Cerebellar cortex (tissue), 1 donor: ENCODE results near the gene LAMA1.

Experiments
- DNase-seq: peaks from one replicate; pipeline ENCODE4 v3.0.0-alpha.2; 2015; ENCODE audit warnings: low spot score

LAMA1 gene

DNA sequence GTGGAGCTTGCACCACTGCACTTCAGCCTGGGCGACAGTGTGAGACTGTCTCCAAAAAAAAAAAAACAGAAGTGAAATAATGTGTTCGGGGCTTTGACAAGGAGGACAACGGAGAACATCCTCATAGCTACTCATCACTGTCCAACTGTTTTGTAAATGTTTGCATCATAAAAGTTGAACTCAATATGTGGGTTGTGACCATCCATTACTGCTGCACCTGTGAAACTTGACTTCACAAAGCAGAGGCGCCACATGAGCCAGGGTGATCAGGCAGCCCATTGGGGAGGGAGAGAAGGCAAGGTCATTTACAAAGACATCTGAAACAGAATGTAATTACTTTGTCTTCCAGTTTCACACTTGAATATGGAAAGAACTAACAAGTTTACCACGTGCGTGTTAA, 61.6 kb downstream of the LAMA1 start:
- no peak for DNase-seq

DNA sequence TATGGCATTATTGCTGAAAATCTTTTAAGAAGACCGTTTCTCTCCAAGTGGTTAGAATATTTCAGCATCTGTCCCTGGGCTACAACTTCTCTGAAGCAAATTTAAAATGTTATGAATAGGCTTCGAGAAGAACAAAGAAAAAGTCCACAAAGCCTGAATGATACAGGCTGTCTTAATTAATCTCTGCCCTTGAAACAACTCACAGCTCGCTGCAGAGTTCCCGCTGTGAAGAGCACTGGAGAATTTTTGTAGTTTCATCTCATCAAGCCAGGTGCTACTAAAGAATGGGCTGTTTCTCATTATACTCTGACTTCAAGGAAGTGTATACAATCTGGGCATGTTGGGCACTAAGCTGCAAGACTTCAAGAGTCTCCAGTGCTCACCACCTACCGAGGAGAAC, 67.6 kb downstream of the LAMA1 start:
- DNase-seq = no peak

DNA sequence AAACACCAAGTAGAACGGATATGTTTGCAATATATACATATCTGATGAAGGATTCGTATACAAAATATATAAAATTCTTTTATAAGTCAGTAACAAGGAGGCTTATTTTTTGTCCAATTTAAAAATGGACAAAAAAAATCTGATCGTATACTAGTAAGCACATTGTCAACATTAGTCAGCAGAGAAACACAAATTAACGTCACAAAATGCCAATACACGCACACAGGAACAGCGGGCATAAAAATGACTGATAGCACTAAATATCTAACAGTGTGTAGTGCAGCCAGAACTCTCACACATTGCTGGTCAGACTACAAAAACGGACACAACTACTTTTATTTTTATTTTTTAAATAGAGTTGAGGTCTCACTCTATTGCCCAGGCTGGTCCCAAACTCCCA, 69.5 kb downstream of the LAMA1 start:
- no peak for DNase-seq

DNA sequence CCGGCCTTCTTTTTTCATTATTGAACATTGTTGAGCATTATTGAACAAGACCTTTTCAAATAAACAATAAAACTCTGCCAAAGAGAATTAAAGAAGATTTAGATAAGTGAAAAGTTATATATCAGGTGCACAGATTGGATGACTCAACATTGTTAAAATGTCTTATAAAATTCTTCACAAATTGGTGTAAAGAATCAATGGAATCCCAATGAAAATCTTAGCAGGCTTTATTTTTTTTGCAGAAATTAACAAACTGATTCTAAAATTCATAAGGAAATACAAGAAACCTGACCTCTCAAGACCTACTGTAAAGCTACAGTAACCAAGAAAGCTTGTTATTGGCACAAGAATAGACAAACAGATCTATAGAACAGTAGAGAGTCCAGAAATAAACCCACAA, 70.3 kb downstream of the LAMA1 start:
- DNase-seq = no peak

DNA sequence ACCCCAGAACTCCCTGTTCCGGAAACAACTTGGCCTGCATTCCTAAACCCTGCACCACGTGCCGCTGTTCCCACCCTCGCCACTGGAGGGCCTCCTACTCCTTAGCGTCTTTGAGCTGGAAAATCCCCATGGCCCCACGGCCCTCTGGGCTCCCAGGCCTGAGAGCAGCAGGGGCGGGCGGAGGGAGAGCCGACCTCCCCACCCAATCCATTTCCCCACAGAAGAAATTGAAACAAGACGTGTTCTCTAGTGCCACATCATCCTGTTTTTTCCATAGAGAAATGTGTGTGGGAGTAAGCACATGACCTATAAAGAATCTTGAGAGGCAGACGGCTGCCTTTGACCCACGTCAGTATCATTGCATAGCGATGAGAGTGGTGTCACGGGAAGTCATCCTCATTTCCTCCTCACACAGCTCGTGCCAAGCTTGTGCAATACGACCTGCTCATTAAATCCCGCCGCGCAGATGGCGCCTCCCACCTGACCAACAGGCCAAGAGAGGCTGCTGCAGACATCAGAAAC, 79.2 kb downstream of the LAMA1 start:
- DNase-seq = no peak

DNA sequence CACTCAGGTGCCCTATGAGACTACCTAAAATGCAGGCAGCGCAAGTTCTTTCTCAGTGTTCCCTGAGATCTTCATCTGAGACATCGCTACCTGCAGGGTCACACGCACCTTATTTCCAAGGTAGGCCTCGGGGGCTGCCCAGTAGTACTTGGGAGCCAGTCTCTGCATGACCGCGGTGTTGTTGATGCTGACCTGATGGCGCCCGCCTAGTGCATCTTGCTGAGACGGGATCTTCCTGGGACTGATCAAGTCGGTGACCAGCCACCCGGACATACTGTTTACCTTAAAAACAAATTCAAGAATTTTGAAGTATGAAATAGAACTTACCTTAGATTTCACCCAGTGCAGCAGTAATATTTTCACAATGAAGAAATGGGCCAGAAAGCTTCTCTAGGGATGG, 80.1 kb downstream of the LAMA1 start:
- DNase-seq = no peak

DNA sequence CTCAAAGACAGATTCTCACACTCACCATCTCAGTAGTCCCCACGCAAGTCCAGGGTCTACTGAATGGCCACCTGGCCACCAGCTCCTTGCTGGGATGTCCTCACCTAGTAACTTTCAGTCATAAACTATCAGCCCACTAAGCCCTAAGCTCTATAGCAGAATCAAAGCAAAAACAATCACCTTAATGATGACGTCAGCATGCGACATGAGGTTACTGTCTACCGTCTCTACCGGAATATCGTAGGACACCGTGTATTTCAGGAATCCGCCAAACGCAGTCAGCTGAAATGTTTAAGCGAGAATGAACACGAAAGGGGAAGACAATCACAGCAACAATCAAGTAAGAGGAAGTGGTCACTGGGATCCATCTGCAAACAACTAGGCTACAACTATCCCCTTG, 81.8 kb downstream of the LAMA1 start:
- no peak for DNase-seq

DNA sequence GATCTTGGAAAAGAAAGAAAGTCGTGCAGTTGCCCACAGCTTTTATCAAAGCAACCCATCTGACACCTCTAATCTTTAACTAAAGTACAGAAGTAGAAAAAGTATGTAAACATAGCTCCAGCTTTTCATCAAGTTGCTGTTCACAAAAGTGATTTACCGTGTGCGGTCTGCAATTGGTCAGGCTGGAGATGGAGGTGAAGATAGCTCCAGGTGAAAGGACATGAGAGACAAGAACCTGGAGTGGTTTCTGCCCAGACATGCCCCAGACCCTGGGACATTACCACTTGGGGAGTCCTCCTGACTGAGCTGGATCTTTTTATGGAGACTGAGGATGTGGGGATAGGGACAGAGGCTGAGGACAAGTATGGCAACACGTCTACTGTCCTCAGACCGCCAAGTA, 82.7 kb downstream of the LAMA1 start:
- no peak for DNase-seq

DNA sequence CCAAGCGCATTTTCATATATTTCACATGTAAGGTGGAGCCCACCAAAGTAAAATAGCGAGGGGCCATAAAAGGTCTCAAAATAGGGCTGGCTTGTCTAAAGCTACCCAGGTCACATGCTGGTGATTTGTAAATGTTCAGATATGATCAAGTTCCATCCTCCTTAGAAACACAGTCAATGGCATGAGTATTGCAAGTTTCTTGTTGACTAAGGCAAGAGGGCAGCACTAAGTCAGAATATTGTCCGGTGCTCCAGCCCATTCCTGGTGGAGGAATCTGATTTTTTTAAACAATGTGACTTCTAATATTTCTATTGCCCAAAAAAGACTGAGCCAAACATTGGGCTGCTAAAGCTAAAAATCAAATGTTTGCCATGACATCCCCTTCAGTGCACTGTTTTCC, 85.1 kb downstream of the LAMA1 start:
- DNase-seq = no peak

DNA sequence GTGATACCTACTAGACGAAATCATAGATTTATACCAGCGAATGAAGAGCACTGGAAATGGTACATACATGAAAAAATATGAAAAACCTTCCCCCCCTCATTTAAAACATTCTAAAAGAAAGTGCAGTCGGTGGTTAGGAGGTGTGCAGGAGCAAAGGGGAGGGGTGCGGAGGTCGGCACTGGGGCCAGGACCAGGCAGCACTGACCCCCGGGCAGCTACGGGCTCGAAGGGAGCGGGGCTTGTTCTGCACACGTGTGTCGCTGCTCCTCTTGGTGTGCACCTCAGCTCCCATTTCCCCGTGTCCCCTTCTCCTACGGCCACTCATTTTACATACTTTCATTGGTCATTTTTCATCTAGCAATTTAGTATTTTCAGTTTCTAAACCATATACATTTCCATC, 89.0 kb downstream of the LAMA1 start:
- no peak for DNase-seq

DNA sequence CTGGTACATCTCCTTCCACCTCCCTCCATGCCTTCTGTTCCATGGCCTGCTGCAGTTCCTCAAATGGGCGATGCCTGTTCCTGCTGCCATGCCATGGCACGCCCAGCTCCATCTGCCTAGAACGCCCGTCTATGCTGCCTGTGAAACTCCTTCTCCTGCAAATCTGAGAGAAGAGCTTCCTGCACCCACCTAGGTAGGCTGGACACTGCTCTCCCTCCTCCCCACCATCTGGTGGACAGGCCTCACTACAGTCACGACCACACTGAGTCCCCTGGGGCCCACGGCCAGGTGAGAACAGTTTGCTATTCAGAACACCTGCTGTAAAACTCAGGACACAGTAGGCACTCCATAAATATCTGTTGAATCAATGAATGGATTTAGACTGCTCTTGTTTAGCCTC, 92.4 kb downstream of the LAMA1 start:
- DNase-seq = no peak

DNA sequence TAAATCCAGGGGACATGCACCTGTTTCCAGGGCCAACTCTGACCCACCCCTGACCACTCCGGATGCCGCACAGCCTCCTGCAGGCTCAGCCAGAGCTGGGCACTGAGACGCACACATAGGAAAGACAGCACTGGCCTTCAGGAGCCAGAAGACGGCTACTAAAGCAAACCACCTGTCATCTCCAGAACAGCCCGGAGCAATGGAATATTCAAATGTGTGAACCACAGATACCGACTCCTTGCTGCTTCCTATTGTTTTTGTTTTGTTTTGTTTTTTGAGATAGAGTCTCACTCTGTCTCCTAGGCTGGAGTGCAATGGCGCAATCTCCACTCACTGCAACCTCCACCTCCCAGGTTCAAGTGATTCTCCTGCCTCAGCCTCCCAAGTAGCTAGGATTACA, 94.0 kb downstream of the LAMA1 start:
- no peak for DNase-seq

DNA sequence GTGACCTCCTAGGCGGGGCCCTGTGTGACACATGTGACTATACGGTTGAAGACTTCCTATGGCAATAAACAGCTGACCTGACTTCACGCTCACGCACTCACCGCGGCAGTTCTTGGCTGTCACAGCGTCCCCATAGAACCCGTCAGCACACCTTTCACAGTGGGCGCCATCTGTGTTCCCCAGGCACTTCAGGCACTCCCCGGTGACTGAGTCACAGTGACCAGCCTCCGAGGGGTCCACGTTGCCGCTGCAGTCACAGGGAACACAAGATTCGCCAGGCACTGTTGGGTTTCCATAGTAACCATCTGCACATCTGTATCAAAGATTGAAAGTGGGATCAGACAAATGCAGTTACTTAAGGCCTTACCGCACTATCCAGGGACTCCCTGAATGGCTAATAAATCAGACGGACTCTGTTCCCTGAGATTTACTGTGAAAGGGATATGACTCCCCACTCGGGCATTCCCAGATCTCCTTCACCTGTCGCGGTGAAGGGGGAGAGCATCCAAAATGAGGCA, 94.5 kb downstream of the LAMA1 start:
- DNase-seq = no peak

DNA sequence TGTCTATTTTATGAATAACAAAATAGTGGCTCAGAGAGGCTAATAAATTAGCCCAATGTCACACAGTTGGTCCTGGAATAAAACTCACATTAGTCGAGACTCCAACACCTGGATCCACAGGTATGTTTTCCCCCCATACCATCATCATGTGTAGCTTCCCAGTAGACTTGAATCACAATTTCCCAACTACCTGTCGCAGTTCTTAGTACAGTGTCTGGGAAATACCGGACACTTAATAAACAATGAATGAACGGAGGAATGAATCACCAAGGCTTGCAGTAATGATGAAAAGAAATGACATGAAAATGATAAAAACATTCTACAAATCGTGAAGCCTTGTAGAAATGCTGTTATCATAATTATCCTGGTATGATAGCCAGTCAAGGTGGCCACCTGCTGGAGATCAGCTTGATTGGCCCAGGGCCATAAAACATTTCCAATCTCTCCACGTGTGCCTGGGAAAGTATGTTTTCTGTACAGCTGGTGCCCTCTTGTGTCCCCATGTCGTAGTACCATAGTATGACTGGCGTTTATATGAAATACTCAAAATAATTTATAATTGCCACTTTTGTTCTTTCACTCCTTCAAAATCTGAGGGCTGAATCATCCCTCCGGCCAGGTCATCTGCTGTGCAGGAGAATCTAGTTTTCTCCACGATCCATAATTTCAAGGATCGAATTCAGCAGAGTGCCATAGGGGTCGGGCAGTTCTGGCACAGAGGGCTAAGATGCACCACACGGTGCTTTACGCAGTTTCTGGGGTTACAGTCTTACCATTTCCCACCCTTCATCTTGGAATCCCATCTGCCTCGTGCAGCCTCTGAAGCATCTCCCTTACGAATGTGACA, 95.4 kb downstream of the LAMA1 start:
- DNase-seq = peak; percentile 85

DNA sequence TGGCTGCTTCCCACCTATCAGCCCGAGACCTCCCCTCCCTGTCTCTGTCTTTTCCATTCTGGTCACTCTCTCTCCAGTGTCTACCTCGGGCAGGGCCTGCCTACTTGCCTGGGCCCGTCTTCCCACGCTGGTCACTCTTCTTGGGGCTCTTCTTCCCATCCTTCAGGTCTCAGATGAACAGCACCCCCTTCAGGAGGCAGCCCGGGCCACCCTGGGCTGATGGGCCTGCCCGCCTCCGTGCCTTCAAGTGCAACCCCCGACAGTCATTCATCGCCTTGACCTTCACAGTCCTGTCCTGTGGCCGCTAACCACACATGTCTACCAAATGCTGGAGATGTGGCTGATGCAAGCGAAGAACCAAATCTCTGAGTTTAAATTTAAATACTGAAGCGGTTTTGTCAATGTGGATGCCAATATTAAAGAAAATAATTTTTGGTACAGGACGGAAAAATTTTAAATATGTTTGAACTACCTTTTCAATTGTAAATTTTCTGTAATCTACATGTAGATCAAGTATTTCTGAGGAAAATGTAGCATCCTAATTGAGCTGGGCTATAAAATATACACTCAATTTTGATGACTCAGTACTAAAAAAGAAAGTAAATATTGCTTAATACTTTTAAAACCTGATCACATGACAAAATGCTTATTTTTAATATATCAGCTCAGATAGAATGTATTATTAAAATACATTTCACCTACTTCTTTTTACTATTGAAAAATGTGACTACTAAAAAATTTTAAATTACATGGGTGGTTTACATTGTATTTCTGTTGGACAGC, 96.4 kb downstream of the LAMA1 start:
- no peak for DNase-seq

DNA sequence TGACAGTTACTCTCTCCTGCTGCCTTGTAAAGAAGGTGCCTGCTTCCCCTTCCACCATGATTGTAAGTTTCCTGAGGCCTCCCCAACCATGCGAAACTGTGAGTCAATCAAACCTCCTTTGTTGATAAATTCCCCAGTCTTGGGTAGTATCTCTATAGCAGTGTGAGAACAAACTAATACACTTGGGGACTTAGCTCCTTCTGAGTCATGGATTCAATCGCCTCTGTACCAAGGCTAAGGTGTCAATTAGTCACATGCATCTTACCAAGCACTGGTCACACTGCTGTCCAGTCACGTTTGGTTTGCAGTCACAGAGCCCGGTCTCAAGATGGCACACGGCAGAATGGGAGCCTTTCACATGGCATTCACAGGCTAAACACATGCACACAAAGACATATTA, 100.6 kb downstream of the LAMA1 start:
- DNase-seq = no peak

DNA sequence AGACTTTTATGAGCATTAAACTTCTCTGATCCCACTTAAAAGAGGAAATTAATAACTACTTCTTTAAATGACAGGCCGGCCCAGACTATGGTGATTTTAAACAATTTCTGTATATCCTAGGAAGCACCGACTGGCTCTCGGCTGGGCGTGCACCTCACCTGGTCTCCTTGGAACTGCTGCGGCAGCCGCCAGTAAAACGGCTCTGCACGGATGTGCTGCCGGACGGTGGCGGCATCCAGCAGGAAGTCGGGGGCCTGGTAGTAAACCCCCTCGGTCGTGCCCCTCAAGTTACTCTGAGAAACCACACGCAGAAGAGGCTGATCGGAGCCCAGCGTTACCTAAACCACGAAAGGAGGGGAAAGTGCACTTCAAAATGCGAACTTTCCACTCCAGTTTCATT, 106.5 kb downstream of the LAMA1 start:
- no peak for DNase-seq

DNA sequence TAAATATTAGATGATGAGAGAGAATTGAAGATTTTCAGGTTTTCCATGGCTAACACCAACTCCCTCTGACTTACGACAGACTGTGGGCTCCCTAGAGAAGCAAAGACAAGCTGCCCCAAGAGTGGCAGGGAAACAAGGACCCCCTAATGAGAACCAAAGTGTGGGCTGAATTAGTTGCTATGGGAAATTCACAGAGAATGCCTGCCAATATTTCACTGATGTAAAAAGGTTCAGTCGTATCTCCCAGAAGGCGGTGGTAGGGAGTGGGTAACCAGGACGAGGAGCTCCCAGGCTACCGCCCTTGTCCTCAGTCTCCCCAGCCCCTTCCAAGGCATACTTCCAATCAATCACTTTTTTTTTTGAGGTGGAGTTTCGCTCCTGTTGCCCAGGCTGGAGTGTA, 113.6 kb downstream of the LAMA1 start:
- no peak for DNase-seq

DNA sequence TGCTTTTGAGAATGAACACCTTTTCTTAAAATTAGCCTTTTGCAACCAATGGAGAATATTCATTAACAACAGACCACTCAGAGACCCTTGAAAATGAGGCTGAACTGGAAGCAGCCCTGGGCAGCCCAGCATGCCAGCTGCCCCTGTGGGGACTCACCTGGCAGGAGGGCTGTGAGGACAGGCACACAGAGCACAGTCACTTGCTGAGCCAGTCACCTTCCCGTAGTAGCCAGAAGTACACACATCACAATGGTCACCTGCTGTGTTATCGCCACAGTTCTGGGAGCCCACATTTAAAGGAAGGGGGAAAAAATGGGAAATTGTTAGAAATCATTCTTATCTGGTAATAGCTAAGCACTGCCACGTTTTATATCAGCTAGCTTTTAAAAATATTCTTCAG, 115.5 kb downstream of the LAMA1 start:
- DNase-seq = no peak

DNA sequence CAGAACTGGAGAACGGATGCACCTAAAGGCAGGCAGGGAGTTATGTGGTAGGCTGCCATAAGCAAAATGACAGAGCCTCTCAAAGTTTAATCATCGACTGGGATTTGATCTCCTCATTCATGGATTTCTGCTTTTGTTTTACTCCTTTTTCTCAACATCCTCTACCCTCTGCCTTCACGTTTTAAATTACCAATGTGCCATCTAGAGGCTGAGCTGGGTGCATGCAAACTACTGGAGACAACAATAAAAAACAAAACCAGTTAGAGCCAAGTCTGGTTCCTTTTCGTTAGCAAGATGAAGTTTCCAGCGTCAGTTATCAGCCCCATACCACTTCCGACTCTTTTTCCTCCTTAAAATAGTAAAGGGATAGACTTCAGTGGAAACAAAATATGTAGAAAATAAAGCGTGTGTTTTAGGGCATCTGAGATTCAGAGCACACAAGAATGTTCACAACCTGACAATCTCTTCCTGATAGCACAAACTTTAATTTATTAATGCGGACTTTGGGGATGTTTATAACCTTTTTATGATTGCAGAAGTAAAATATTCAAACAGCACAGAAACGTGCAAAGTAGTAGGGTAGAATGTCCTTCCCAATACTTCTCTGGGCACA, 117.0 kb downstream of the LAMA1 start:
- peak; percentile 64 for DNase-seq

DNA sequence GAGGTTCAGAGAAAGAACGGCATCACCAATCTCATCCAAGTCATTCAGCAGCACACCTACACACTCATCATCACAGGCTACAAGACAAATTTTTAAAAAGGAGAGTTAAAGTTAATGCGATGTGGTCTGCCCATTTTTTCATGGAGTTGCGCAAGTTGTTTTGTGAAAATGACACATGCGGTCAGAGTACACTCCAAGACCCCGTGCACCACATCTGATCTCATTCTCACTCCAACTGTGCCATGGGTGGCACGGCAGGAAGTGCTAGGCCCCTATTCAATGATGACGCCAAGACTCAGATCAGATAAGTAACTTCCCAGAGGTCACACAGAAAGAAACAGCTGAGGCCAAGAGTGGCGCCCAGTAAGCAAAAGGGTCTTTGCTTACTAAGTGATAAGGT, 119.8 kb downstream of the LAMA1 start:
- DNase-seq = no peak

DNA sequence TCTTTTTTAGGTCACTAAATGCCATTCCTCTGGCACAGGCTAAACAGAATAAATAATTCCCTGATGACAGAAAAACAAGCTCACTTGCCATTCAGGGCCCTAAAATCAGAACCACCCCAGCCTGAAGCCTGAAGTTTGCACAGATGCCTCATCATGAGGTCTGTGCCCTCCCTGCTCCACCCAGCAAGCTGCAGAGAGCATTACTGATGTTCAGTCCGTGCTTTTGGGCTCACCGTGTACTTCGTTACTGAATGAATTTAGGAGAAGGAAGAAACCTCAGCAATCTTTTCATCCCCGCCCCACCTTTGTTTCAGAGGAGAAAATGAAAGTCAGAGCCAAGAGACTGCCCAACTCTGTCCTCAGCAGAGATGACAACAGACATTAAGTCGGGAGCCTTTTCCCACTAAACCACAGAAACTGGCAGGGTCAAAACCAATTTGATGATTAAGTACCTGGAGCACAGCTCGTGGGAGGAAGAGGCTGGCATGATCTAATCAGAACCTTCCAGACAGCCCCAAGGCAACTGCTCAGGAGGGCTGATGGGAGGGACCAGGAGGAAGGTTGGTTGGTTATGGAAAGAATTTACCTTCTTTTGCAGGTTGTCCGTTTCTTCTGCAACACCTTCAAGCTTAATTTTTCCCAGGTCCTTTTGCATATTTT, 122.7 kb downstream of the LAMA1 start:
- peak; percentile 30 for DNase-seq
